ENCODE data around the gene LAMTOR3.

DNA sequence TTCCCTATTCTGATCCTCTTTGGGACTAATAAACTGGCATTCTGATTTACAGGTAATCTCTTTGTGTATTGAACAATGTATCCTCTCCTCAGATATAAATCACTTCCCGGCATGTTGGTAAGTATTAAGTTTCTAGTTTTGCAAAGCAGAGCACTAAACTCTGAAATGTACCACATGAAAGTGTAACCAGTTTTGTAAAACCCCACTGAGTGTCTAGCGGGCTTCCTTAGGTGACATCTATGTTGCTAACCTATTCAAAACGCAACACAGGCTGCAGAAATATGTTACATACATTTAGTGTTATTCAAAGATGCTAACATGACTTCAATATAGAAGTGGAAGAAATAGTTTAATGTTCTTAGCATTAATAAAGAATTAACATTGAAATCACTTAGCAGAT lies 26.9 kb upstream of the LAMTOR3 start:
- TF ChIP-seq, protein P1, sequence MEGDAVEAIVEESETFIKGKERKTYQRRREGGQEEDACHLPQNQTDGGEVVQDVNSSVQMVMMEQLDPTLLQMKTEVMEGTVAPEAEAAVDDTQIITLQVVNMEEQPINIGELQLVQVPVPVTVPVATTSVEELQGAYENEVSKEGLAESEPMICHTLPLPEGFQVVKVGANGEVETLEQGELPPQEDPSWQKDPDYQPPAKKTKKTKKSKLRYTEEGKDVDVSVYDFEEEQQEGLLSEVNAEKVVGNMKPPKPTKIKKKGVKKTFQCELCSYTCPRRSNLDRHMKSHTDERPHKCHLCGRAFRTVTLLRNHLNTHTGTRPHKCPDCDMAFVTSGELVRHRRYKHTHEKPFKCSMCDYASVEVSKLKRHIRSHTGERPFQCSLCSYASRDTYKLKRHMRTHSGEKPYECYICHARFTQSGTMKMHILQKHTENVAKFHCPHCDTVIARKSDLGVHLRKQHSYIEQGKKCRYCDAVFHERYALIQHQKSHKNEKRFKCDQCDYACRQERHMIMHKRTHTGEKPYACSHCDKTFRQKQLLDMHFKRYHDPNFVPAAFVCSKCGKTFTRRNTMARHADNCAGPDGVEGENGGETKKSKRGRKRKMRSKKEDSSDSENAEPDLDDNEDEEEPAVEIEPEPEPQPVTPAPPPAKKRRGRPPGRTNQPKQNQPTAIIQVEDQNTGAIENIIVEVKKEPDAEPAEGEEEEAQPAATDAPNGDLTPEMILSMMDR (IDR thresholded peaks at IDR 0.05; ENCODE audit: insufficient read depth, low read length, poor library complexity, severe bottlenecking) = no peak
- no peak for TF ChIP-seq EZH2phosphoT487 (conservative IDR thresholded peaks at IDR 0.05; ENCODE audit: low read length)

Data from SU-DHL-6 (cell line).